ENCODE measurements around the gene EPC2. TPM values are rescaled to one million over a fixed set of nuclear protein-coding genes. Genes with fewer than 3 reads are reported as not detected.

The EPC2 gene
- polyA plus RNA-seq, 3 donors = 1.4 to 19.2 (median 2.0) TPM

DNA sequence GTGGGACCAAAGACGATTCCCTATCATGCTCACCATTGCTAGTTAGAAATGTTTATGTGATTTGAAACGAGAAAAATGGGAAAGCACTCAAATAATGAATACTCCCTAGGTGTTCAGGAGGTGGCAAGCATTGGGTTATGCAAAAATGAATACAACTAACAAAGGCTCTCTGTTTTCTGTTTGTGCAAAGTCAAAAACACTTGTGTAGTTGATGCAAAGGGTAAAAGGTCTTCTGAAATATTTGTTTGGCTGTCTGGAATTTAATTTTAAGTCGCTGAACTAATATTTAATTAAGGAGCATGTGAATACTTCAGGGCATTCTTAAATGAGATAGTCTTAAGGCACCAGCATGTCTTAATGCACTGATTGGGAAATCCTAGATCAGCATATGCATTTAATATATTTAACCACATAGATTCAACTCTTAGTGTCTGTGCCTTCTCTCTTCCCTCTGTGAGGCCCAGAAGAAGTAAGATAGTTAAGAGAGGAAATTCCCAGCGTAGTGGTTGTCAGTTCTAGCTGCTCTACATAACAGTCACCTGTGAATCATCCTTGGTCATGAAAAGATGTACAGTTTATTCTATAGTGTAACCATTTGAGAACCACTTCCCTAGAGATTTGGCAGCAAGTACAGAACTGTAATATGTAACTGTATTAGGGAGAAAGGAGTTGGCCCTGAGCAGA, 111.9 kb downstream of the EPC2 start:
- Histone ChIP-seq H3K27ac (ENCODE audit: low read depth in 1 of 2, low read length in 2 of 2) (no peak overlapping the region), H4K20me1 (ENCODE audit: insufficient read depth, low read length) (peaks cover 49% of the 10 kb centered on the region), H3K36me3 (replicated peaks in 1 of 2; ENCODE audit: control insufficient read depth in 1 of 2, insufficient read depth in 2 of 2, low read length in 2 of 2) (peaks cover 18 to 66% of the 10 kb centered on the region in 2 donors), H3K4me1 (ENCODE audit: control insufficient read depth in 1 of 2, insufficient read depth in 2 of 2, low read length in 2 of 2) (no peaks in the 10 kb centered on the region), H3K79me2 (ENCODE audit: insufficient read depth, low read length) (no peaks in the 10 kb centered on the region), H3K4me3 (replicated peaks in 1 of 3; ENCODE audit: low read depth in 2 of 3, low read length in 3 of 3) (no peak overlapping the region), H3K9ac (ENCODE audit: insufficient read depth, low read length, poor library complexity, severe bottlenecking) (no peak overlapping the region), H3K27me3 (ENCODE audit: control insufficient read depth in 2 of 2, insufficient read depth in 2 of 2, low read length in 2 of 2) (no peaks in the 10 kb centered on the region), H3K4me2 (replicated peaks; ENCODE audit: extremely low read depth, low read length, poor library complexity, severe bottlenecking) (no peak overlapping the region), H2AFZ (ENCODE audit: insufficient read depth, low read depth, low read length, poor library complexity, severe bottlenecking) (no peak overlapping the region), H3K9me3 (replicated peaks in 1 of 2; ENCODE audit: control insufficient read depth in 1 of 2, insufficient read depth in 1 of 2, low read length in 2 of 2) (no peaks in the 10 kb centered on the region)
- Mint-ChIP-seq H3K9me3 (no peaks in the 10 kb centered on the region), H3K27ac (peak overlapping the region in 3 of 7 donors; percentile 35 to 59 (median 44)), H3K4me3 (no peak overlapping the region), H3K4me1 (no peaks in the 10 kb centered on the region), H3K36me3 (peaks cover 30 to 33% of the 10 kb centered on the region in 2 donors), H3K27me3 (ENCODE audit: low read depth in 3 of 3) (peaks cover 0 to 2% (median 0%) of the 10 kb centered on the region in 3 donors)
- DNase-seq = peak in 1 of 3 donors; percentile 10
- 100% methylated on average over 1 of the region's 4 CpGs for WGBS (ENCODE audit: insufficient coverage)
- TF ChIP-seq, protein P1, sequence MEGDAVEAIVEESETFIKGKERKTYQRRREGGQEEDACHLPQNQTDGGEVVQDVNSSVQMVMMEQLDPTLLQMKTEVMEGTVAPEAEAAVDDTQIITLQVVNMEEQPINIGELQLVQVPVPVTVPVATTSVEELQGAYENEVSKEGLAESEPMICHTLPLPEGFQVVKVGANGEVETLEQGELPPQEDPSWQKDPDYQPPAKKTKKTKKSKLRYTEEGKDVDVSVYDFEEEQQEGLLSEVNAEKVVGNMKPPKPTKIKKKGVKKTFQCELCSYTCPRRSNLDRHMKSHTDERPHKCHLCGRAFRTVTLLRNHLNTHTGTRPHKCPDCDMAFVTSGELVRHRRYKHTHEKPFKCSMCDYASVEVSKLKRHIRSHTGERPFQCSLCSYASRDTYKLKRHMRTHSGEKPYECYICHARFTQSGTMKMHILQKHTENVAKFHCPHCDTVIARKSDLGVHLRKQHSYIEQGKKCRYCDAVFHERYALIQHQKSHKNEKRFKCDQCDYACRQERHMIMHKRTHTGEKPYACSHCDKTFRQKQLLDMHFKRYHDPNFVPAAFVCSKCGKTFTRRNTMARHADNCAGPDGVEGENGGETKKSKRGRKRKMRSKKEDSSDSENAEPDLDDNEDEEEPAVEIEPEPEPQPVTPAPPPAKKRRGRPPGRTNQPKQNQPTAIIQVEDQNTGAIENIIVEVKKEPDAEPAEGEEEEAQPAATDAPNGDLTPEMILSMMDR (IDR thresholded peaks at IDR 0.05) = no peak
- intact Hi-C loops (cut with micrococcal nuclease) = no loop called here

GRCh38 chr2:148764815-148765214, 120.3 kb downstream of the EPC2 start:
- Histone ChIP-seq H3K9me3 (replicated peaks in 1 of 2; ENCODE audit: control insufficient read depth in 1 of 2, insufficient read depth in 1 of 2, low read length in 2 of 2) (no peaks in the 10 kb centered on the region), H3K27me3 (ENCODE audit: control insufficient read depth in 2 of 2, insufficient read depth in 2 of 2, low read length in 2 of 2) (no peaks in the 10 kb centered on the region), H4K20me1 (ENCODE audit: insufficient read depth, low read length) (peaks cover 17% of the 10 kb centered on the region), H3K36me3 (replicated peaks in 1 of 2; ENCODE audit: control insufficient read depth in 1 of 2, insufficient read depth in 2 of 2, low read length in 2 of 2) (peaks cover 41 to 86% of the 10 kb centered on the region in 2 donors), H3K79me2 (ENCODE audit: insufficient read depth, low read length) (no peaks in the 10 kb centered on the region), H3K4me2 (replicated peaks; ENCODE audit: extremely low read depth, low read length, poor library complexity, severe bottlenecking) (no peak overlapping the region), H3K9ac (ENCODE audit: insufficient read depth, low read length, poor library complexity, severe bottlenecking) (no peak overlapping the region), H3K4me3 (replicated peaks in 1 of 3; ENCODE audit: low read depth in 2 of 3, low read length in 3 of 3) (no peak overlapping the region), H3K4me1 (ENCODE audit: control insufficient read depth in 1 of 2, insufficient read depth in 2 of 2, low read length in 2 of 2) (no peaks in the 10 kb centered on the region), H3K27ac (ENCODE audit: low read depth in 1 of 2, low read length in 2 of 2) (no peak overlapping the region), H2AFZ (ENCODE audit: insufficient read depth, low read depth, low read length, poor library complexity, severe bottlenecking) (no peak overlapping the region)
- no peaks in the 10 kb centered on the region for H3K4me1 Mint-ChIP-seq
- peaks cover 51 to 64% of the 10 kb centered on the region in 2 donors for H3K36me3 Mint-ChIP-seq
- intact Hi-C loops (cut with micrococcal nuclease) = no loop called here
- no peak for DNase-seq
- TF ChIP-seq, protein P1 (IDR thresholded peaks at IDR 0.05) = no peak
- no CpG with 5 or more reads among the region's 3 CpGs for WGBS (ENCODE audit: insufficient coverage)
- no peaks in the 10 kb centered on the region for H3K27me3 Mint-ChIP-seq (ENCODE audit: low read depth in 3 of 3)
- H3K27ac Mint-ChIP-seq = no peak overlapping the region
- no peak overlapping the region for H3K4me3 Mint-ChIP-seq
- no peaks in the 10 kb centered on the region for H3K9me3 Mint-ChIP-seq
